Glutamatergic neuron (in vitro differentiated cells): ENCODE measurements around the gene ARHGAP6. TPM values are rescaled to one million over a fixed set of nuclear protein-coding genes. Genes with fewer than 3 reads are reported as not detected.

Source experiments
- DNase-seq: peaks from one replicate; pipeline ENCODE4 v3.0.0; 2022
- H3K27ac Mint-ChIP-seq: one replicate; pipeline ENCODE4 v1.8.0; 2020; ENCODE audit warnings: mild to moderate bottlenecking, mixed read lengths, inconsistent platforms; ENCODE audit not compliant: unreplicated experiment
- H3K27me3 Mint-ChIP-seq: one replicate; pipeline ENCODE4 v1.8.0; 2020; ENCODE audit warnings: mild to moderate bottlenecking, moderate library complexity, mixed read lengths, inconsistent platforms; ENCODE audit not compliant: unreplicated experiment
- H3K36me3 Mint-ChIP-seq: one replicate; pipeline ENCODE4 v1.8.0; 2020; ENCODE audit warnings: mild to moderate bottlenecking, mixed read lengths, inconsistent platforms; ENCODE audit not compliant: unreplicated experiment
- H3K4me1 Mint-ChIP-seq: one replicate; pipeline ENCODE4 v1.8.0; 2020; ENCODE audit warnings: mild to moderate bottlenecking, low read depth, mixed read lengths, inconsistent platforms; ENCODE audit not compliant: unreplicated experiment
- H3K4me3 Mint-ChIP-seq: one replicate; pipeline ENCODE4 v1.8.0; 2020; ENCODE audit warnings: mild to moderate bottlenecking, mixed read lengths, inconsistent platforms; ENCODE audit not compliant: unreplicated experiment
- H3K9me3 Mint-ChIP-seq: one replicate; pipeline ENCODE4 v1.8.0; 2020; ENCODE audit warnings: mild to moderate bottlenecking, moderate library complexity, mixed read lengths, inconsistent platforms; ENCODE audit not compliant: unreplicated experiment
- total RNA-seq: library from RNA; stranded (reverse); fragmentation: NEBNext Ultra II Directional; extraction: Animal tissue kit (Norgen Biotek cat#: 25700); gene quantifications from one replicate; pipeline ENCODE4 v1.2.1, GENCODE V29; 2021; ENCODE audit not compliant: unreplicated experiment
- TF ChIP-seq, protein P1 (sequence below): fragments of 200-600 bp; sonication (generic); IDR thresholded peaks from one replicate; pipeline ENCODE4 v1.5.0; 2021; ENCODE audit not compliant: partially characterized antibody, unreplicated experiment

The ARHGAP6 gene
- total RNA-seq, 1 donor from 2014 or later: 3.6 TPM

DNA sequence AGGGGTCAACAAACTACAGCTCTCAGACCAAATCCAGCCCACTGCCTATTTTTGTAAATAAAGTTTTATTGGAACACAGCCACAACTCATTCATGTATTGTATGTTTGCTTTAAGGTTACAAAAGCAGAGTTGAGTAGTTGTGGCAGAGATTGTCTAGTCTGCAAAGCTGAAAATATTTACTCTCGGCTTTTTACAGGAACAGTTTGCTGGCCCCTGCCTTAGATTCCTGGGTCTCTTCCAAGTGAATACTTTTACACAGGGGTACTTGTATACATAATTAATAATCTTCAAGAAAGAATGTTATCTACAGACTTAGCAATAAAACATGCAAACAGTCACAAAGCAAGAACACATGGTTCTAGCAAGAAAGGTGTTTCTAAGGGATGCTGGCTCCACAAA lies 218.3 kb downstream of the ARHGAP6 start:
- H3K36me3 Mint-ChIP-seq: no peaks in the 10 kb centered on the region
- DNase-seq: no peak
- H3K4me1 Mint-ChIP-seq: no peaks in the 10 kb centered on the region
- TF ChIP-seq, protein P1, sequence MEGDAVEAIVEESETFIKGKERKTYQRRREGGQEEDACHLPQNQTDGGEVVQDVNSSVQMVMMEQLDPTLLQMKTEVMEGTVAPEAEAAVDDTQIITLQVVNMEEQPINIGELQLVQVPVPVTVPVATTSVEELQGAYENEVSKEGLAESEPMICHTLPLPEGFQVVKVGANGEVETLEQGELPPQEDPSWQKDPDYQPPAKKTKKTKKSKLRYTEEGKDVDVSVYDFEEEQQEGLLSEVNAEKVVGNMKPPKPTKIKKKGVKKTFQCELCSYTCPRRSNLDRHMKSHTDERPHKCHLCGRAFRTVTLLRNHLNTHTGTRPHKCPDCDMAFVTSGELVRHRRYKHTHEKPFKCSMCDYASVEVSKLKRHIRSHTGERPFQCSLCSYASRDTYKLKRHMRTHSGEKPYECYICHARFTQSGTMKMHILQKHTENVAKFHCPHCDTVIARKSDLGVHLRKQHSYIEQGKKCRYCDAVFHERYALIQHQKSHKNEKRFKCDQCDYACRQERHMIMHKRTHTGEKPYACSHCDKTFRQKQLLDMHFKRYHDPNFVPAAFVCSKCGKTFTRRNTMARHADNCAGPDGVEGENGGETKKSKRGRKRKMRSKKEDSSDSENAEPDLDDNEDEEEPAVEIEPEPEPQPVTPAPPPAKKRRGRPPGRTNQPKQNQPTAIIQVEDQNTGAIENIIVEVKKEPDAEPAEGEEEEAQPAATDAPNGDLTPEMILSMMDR: no peak
- no peak overlapping the region for H3K27ac Mint-ChIP-seq
- H3K9me3 Mint-ChIP-seq: no peaks in the 10 kb centered on the region
- H3K27me3 Mint-ChIP-seq: no peaks in the 10 kb centered on the region
- H3K4me3 Mint-ChIP-seq: no peak overlapping the region

GRCh38 chrX:11446949-11447348 lies 218.8 kb downstream of the ARHGAP6 start:
- Mint-ChIP-seq H3K27ac (no peak overlapping the region), H3K27me3 (no peaks in the 10 kb centered on the region)

DNA sequence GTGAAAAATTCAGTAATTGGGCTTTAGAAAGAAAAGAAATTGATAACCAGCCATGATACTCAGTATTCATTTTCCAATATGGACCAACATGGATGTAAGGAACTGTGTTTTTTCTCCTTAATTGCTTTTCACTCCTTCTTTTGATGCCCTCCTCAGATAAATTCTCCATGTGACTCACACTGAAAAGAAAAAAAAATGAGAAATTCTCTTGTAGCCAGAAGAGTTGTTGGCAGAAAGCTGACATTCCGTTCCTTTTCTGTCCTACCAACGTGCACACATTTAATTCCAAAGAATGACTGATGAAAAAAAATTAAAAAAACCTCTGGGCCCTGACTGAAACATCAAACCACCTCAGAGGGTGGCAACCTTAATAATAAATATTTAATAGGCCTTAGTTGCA lies 219.4 kb downstream of the ARHGAP6 start:
- Mint-ChIP-seq H3K9me3 (no peaks in the 10 kb centered on the region), H3K27ac (no peak overlapping the region), H3K36me3 (no peaks in the 10 kb centered on the region), H3K4me3 (no peak overlapping the region), H3K27me3 (no peaks in the 10 kb centered on the region), H3K4me1 (no peaks in the 10 kb centered on the region)
- TF ChIP-seq, protein P1: no peak
- DNase-seq: no peak

More at GRCh38 chrX:11446949-11447348, 218.8 kb downstream of the ARHGAP6 start:
- no peak for DNase-seq
- H3K36me3 Mint-ChIP-seq: no peaks in the 10 kb centered on the region
- TF ChIP-seq, protein P1: no peak
- H3K4me3 Mint-ChIP-seq: no peak overlapping the region
- H3K4me1 Mint-ChIP-seq: no peaks in the 10 kb centered on the region
- H3K9me3 Mint-ChIP-seq: no peaks in the 10 kb centered on the region

- H3K36me3 Mint-ChIP-seq: no peaks in the 10 kb centered on the region
- H3K27me3 Mint-ChIP-seq: peaks cover under 1% of the 10 kb centered on the region
- no peak overlapping the region for H3K27ac Mint-ChIP-seq
- H3K4me3 Mint-ChIP-seq: no peak overlapping the region
- no peak for DNase-seq
- H3K9me3 Mint-ChIP-seq: no peaks in the 10 kb centered on the region
- TF ChIP-seq, protein P1: no peak
- peaks cover 1% of the 10 kb centered on the region for H3K4me1 Mint-ChIP-seq
These were observed 220.2 kb downstream of the ARHGAP6 start for GRCh38 chrX:11445540-11445939.

- no peaks in the 10 kb centered on the region for H3K36me3 Mint-ChIP-seq
- DNase-seq: no peak
- H3K9me3 Mint-ChIP-seq: no peaks in the 10 kb centered on the region
- peaks cover 6% of the 10 kb centered on the region for H3K27me3 Mint-ChIP-seq
- H3K27ac Mint-ChIP-seq: no peak overlapping the region
- TF ChIP-seq, protein P1: no peak
- no peak overlapping the region for H3K4me3 Mint-ChIP-seq
- H3K4me1 Mint-ChIP-seq: peaks cover 6% of the 10 kb centered on the region
These were observed 221.7 kb downstream of the ARHGAP6 start for GRCh38 chrX:11444052-11444451.
